HFF-Myc (cell line): Measurements from ENCODE around the gene VWF.
"Not testable (repeated sequence)": the region's sequence is repeated elsewhere in the genome, so short reads cannot be mapped to it uniquely, and the experiment has no call there.

Source experiments
- DNase-seq: peaks from one replicate; pipeline ENCODE4 v3.0.0-alpha.2; 2011; ENCODE audit warnings: low read depth; ENCODE audit errors: extremely low read depth
- H3K4me3 ChIP-seq: replicated peaks from 2 replicates; pipeline ENCODE4 v1.5.1; 2011; ENCODE audit warnings: low read depth, mild to moderate bottlenecking, control low read depth, low read length
- CTCF ChIP-seq: IDR thresholded peaks from 2 replicates; pipeline ENCODE4 v1.5.1; 2012; ENCODE audit warnings: mild to moderate bottlenecking, low read depth, low read length, control low read depth; ENCODE audit errors: missing control alignments

Gene VWF

GRCh38 chr12:6016756-6017155 lies 107.7 kb downstream of the VWF start:
- TF ChIP-seq CTCF, result no peak
- DNase-seq, result no peak
- H3K4me3 ChIP-seq, result no peak overlapping the region

- not testable (repeated sequence) for DNase-seq, H3K4me3 ChIP-seq
These were observed 108.5 kb downstream of the VWF start for GRCh38 chr12:6016004-6016403.

- not testable (repeated sequence) for H3K4me3 ChIP-seq, DNase-seq
These were observed 109.2 kb downstream of the VWF start for GRCh38 chr12:6015271-6015670.

DNA sequence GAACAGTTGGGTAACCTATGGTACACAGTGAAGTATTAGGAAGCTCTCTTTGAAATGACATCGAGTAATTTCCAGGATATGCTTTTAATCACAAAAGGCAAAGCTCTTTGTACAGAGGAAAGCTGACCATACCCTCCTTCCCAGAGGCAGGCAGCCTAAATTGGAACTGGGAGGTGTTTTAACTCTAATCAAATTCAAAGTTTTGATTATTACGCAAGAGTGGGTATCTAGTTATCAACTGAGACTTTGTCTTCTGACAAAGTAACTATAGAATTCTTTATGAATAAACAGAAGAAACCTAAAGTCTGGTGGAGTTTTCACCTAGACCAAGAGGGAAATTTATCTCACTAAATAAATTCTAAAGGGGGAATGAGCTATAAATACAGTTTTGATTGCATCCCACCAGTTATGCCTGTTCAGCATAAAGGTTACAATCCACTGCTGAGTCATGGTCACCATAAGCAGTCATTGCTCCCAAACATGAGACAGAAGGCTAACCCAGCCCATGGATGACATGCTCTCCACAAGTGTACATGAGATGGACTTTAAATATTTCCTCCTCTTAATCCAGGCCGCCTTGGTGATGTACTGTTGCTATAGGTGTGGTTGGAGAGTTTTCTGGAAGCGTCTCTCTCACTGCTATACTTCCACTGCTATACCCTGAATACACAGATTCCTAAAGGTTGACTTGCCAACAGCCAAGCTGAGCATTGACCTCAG lies 113.7 kb downstream of the VWF start:
- not testable (repeated sequence) for DNase-seq, H3K4me3 ChIP-seq

GRCh38 chr12:5997260-5997659 lies 127.2 kb downstream of the VWF start:
- no peak for TF ChIP-seq CTCF

GRCh38 chr12:5996459-5996858 lies 128.0 kb downstream of the VWF start:
- no peak for TF ChIP-seq CTCF
- H3K4me3 ChIP-seq, result no peak overlapping the region
- no peak for DNase-seq

More at GRCh38 chr12:5997260-5997659, 127.2 kb downstream of the VWF start:
- no peak for DNase-seq
- no peak overlapping the region for H3K4me3 ChIP-seq

GRCh38 chr12:5989621-5990020 lies 134.8 kb downstream of the VWF start:
- no peak overlapping the region for H3K4me3 ChIP-seq
- no peak for TF ChIP-seq CTCF
- DNase-seq, result no peak

DNA sequence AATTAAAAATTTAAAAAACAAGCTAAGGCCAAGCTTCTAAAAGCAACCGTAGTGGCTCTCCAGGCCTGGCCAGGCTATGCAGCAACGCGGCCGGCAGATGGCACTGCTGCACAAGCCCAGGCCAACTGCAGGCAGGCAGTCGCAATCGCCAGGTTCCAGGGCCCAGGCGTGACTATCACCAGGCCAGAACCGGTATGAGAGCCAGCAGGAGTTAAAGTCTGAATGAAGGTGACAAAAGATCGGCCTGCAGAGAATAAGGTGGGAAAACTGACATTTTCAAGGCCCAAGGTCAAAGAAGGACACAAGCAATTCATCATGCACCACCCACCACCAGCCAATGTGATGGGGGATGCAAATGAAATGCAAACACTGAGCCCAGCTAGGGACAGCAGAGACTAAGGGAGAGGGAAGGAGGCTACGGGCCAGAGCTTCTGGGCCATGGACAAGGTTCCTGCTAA lies 135.8 kb downstream of the VWF start:
- peak; percentile 99 for TF ChIP-seq CTCF
- no peak overlapping the region for H3K4me3 ChIP-seq
- peak; percentile 31 for DNase-seq
